PC-3 (cell line): ENCODE results near the gene CAPN7. TPM values are rescaled to one million over a fixed set of nuclear protein-coding genes. Genes with fewer than 3 reads are reported as not detected.

Source experiments
- ATAC-seq: fragments of 200-7000 bp; cut with Tn5 transposase; 2 replicates; pipeline ENCODE4 v1.9.1; 2020; ENCODE audit warnings: mild to moderate bottlenecking, moderate library complexity
- BruUV-seq: library from RNA; stranded (reverse); fragments of 400-500 nt; replicated peaks from 2 replicates; lab custom pipeline; 2021; lab: Mats Ljungman, UMichigan
- CTCF ChIA-PET: fragments of 300-600 bp; sonication (Branson Sonifier 250); formaldehyde crosslinking; loops from one replicate; lab custom pipeline; 2022; ENCODE audit warnings: antibody characterized with exemption; lab: Charles Lee
- POLR2A ChIA-PET: fragments of 300-600 bp; sonication (Branson Sonifier 250); formaldehyde crosslinking; loops from one replicate; lab custom pipeline; 2022; ENCODE audit warnings: antibody characterized with exemption; ENCODE audit not compliant: unreplicated experiment; lab: Charles Lee
- DNase-seq: peaks from one replicate; pipeline ENCODE4 v3.0.0-alpha.2; 2015
- H2AFZ ChIP-seq: fragments of 300-600 bp; sonication (generic); 2 replicates; pipeline ENCODE4 v1.6.0; 2016; ENCODE audit warnings: antibody characterized with exemption, low read length
- H3F3A ChIP-seq: fragments of 300-600 bp; sonication (generic); one replicate; pipeline ENCODE4 v1.6.0; 2017; ENCODE audit warnings: antibody characterized with exemption, low read length, control low read depth, mild to moderate bottlenecking; ENCODE audit not compliant: unreplicated experiment
- H3K27ac ChIP-seq: fragments of 300-600 bp; sonication (generic); 2 replicates; pipeline ENCODE4 v1.5.1; 2016; ENCODE audit warnings: mild to moderate bottlenecking, low read length
- H3K27me3 ChIP-seq: fragments of 300-600 bp; sonication (generic); 2 replicates; pipeline ENCODE4 v1.6.1; 2016; ENCODE audit warnings: low read length, mixed read lengths
- H3K36me3 ChIP-seq: fragments of 300-600 bp; sonication (generic); 2 replicates; pipeline ENCODE4 v1.6.1; 2016; ENCODE audit warnings: low read depth, mixed run types, low read length, mixed read lengths
- H3K4me1 ChIP-seq: fragments of 300-600 bp; sonication (generic); 2 replicates; pipeline ENCODE4 v1.5.1; 2016; ENCODE audit warnings: low read length; ENCODE audit not compliant: insufficient read depth
- H3K4me2 ChIP-seq: fragments of 300-600 bp; sonication (generic); 2 replicates; pipeline ENCODE4 v1.6.0; 2016; ENCODE audit warnings: low read length
- H3K4me3 ChIP-seq: fragments of 300-600 bp; sonication (generic); 2 replicates; pipeline ENCODE4 v1.5.1; 2016; ENCODE audit warnings: mild to moderate bottlenecking, low read length, mixed read lengths
- H3K79me2 ChIP-seq: fragments of 300-600 bp; sonication (generic); 2 replicates; pipeline ENCODE4 v1.6.1; 2017; ENCODE audit warnings: low read length, mixed read lengths
- H3K9ac ChIP-seq: fragments of 300-600 bp; sonication (generic); 2 replicates; pipeline ENCODE4 v1.6.0; 2016; ENCODE audit warnings: mild to moderate bottlenecking, low read length
- H3K9me2 ChIP-seq: fragments of 300-600 bp; sonication (generic); replicated peaks from 2 replicates; pipeline ENCODE4 v1.6.1; 2016; ENCODE audit warnings: mixed run types, low read length, mixed read lengths
- H3K9me3 ChIP-seq: fragments of 300-600 bp; sonication (generic); 2 replicates; pipeline ENCODE4 v1.6.1; 2016; ENCODE audit warnings: low read length, mixed read lengths
- H4K20me1 ChIP-seq: fragments of 300-600 bp; sonication (generic); 2 replicates; pipeline ENCODE4 v1.6.1; 2016; ENCODE audit warnings: low read length, mixed read lengths
- EZH2 ChIP-seq: fragments of 300-600 bp; sonication (generic); IDR thresholded peaks from one replicate; pipeline ENCODE4 v1.6.1; 2017; ENCODE audit warnings: antibody characterized with exemption, mild to moderate bottlenecking, low read length; ENCODE audit not compliant: unreplicated experiment
- EZH2phosphoT487 ChIP-seq: fragments of 300-600 bp; sonication (generic); IDR thresholded peaks from 2 replicates; pipeline ENCODE4 v1.6.1; 2018; ENCODE audit warnings: mild to moderate bottlenecking, antibody characterized with exemption, low read length, borderline replicate concordance
- intact Hi-C: fragments of 100-400 bp; cut with micrococcal nuclease; formaldehyde crosslinking; loops from 2 replicates; pipeline ENCODE4 v1.9.0; 2023
- total RNA-seq: library from RNA; depleted of rRNA; stranded (reverse); fragments of >200 nt; gene quantifications from 2 replicates; pipeline ENCODE4 v1.2.3, GENCODE V29; 2014
- TF ChIP-seq, protein P1 (sequence below): fragments of 300-600 bp; sonication (generic); conservative IDR thresholded peaks from 2 replicates; pipeline ENCODE4 v1.5.1; 2017; ENCODE audit warnings: antibody characterized with exemption, low read depth, mild to moderate bottlenecking, low read length

Gene CAPN7
- total RNA-seq, 1 experiment from 2014 or later, result 32.7 TPM

DNA sequence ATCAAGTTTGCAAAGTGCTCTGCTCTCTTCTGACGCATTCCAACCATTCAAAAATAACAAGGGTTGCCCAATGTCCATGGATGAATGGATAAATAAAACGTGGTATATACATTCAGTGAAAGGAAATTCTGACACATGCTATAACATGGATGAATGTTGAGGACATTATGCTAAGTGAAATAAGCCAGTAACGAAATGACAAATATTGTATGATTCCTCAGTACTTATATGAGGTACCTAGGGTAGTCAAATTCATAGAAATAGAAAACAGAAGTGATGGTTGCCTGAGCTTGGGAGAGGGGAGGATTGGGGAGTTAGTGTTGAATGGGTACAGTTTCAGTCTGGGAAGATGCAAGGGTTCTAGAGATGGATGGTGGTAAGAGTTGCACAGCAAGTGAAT, 92.5 kb downstream of the CAPN7 start:
- no peak overlapping the region for H3K4me2 ChIP-seq
- no peak overlapping the region for H2AFZ ChIP-seq
- POLR2A ChIA-PET, result no interaction called here
- CTCF ChIA-PET, result no interaction called here
- BruUV-seq, result no TSS peak
- H3K79me2 ChIP-seq, result no peaks in the 10 kb centered on the region
- intact Hi-C loops, result no loop called here
- no peak overlapping the region for H3K4me3 ChIP-seq
- no peaks in the 10 kb centered on the region for H4K20me1 ChIP-seq
- H3K4me1 ChIP-seq, result peaks cover 16% of the 10 kb centered on the region
- no peak for ATAC-seq
- H3K36me3 ChIP-seq, result peaks cover 18% of the 10 kb centered on the region
- H3K9ac ChIP-seq, result no peak overlapping the region
- no peak overlapping the region for H3K27ac ChIP-seq
- H3K27me3 ChIP-seq, result no peaks in the 10 kb centered on the region
- H3K9me2 ChIP-seq, result no peaks in the 10 kb centered on the region
- no peak for DNase-seq
- TF ChIP-seq EZH2phosphoT487 (no peak), EZH2 (no peak)
- TF ChIP-seq, protein P1, sequence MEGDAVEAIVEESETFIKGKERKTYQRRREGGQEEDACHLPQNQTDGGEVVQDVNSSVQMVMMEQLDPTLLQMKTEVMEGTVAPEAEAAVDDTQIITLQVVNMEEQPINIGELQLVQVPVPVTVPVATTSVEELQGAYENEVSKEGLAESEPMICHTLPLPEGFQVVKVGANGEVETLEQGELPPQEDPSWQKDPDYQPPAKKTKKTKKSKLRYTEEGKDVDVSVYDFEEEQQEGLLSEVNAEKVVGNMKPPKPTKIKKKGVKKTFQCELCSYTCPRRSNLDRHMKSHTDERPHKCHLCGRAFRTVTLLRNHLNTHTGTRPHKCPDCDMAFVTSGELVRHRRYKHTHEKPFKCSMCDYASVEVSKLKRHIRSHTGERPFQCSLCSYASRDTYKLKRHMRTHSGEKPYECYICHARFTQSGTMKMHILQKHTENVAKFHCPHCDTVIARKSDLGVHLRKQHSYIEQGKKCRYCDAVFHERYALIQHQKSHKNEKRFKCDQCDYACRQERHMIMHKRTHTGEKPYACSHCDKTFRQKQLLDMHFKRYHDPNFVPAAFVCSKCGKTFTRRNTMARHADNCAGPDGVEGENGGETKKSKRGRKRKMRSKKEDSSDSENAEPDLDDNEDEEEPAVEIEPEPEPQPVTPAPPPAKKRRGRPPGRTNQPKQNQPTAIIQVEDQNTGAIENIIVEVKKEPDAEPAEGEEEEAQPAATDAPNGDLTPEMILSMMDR, result no peak
- no peaks in the 10 kb centered on the region for H3K9me3 ChIP-seq
- no peaks in the 10 kb centered on the region for H3F3A ChIP-seq

DNA sequence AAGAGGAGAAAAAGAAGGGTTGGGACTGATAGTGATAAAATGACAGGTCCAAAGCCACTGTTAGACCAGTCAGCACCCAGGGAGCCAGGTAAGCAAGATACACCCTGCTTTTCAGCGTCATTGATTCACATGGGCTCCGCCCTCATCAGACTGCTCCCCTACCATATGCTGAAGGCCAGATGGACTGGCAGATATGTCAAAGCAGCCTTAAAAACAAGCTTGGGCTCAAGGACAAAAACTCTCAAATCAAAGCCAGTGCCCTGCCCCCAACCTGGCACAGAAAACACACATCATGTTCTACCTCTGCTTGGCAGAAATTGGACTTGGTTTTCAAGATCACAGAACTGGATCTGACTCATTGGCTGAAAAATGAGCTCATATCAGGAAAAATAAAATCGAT, 93.0 kb downstream of the CAPN7 start:
- no peaks in the 10 kb centered on the region for H3F3A ChIP-seq
- H4K20me1 ChIP-seq, result no peaks in the 10 kb centered on the region
- intact Hi-C loops, result no loop called here
- no peaks in the 10 kb centered on the region for H3K9me3 ChIP-seq
- ATAC-seq, result no peak
- POLR2A ChIA-PET, result no interaction called here
- H3K9ac ChIP-seq, result no peak overlapping the region
- no TSS peak for BruUV-seq
- H3K36me3 ChIP-seq, result peaks cover 18% of the 10 kb centered on the region
- H3K79me2 ChIP-seq, result no peaks in the 10 kb centered on the region
- CTCF ChIA-PET, result no interaction called here
- peaks cover 16% of the 10 kb centered on the region for H3K4me1 ChIP-seq
- DNase-seq, result no peak
- H3K4me3 ChIP-seq, result no peak overlapping the region
- no peak overlapping the region for H3K4me2 ChIP-seq
- no peak for TF ChIP-seq EZH2
- TF ChIP-seq, protein P1, result no peak
- TF ChIP-seq EZH2phosphoT487, result no peak
- H2AFZ ChIP-seq, result no peak overlapping the region
- H3K27me3 ChIP-seq, result no peaks in the 10 kb centered on the region
- no peak overlapping the region for H3K27ac ChIP-seq
- no peaks in the 10 kb centered on the region for H3K9me2 ChIP-seq

DNA sequence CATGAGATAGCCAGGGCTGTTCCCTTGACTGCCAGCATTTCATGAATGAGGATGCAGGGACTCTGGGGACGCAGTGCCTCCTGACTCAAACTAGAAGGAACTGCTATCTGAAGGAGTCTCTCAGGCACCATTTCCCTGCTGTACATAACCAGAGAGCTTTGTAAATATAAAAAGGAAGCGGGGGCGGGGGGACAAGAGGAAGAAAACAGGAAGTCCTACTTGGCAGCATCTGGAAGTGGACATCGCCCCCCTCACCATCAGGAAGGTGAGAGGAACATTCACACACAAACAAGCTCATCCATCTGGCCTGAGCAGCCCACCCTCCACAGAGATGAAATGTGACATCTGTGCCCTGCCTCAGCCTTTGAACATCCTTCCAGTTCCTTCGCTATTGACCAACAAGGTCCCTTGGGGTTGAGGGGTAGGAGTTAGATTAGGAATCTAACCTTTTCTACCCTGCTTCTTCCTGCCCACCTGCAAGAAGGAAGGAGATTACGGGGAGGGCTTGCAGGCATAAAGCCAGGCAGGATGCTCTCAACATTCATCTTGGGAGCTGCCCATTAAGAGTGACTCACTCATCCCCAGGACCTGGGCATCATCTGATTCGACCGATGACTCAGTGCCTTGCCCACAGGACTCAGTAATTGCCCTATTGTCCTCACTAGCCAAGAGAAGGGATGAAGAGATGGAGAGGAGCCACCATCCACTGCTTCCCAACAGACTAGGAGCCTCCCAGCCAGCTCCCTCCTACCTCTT, 94.5 kb downstream of the CAPN7 start:
- H4K20me1 ChIP-seq, result no peaks in the 10 kb centered on the region
- peak; percentile 99 for ATAC-seq
- no TSS peak for BruUV-seq
- no peaks in the 10 kb centered on the region for H3K79me2 ChIP-seq
- H3K9ac ChIP-seq, result no peak overlapping the region
- H3K9me2 ChIP-seq, result no peaks in the 10 kb centered on the region
- intact Hi-C loops, result no loop called here
- H3K36me3 ChIP-seq, result peaks cover 18% of the 10 kb centered on the region
- H3K4me2 ChIP-seq, result peak overlapping the region; percentile 10
- ChIA-PET CTCF (interaction anchor here (0.6 kb wide), 1 partner anchor 66 kb away, joined by 3 read pairs; no protein-coding TSS in a partner anchor), POLR2A (no interaction called here)
- H3F3A ChIP-seq, result no peaks in the 10 kb centered on the region
- no peaks in the 10 kb centered on the region for H3K27me3 ChIP-seq
- no peak overlapping the region for H3K4me3 ChIP-seq
- H3K27ac ChIP-seq, result peak overlapping the region; percentile 55
- DNase-seq, result peak; percentile 93
- TF ChIP-seq EZH2, result no peak
- no peak for TF ChIP-seq EZH2phosphoT487
- TF ChIP-seq, protein P1, result no peak
- H2AFZ ChIP-seq, result no peak overlapping the region
- H3K9me3 ChIP-seq, result no peaks in the 10 kb centered on the region
- H3K4me1 ChIP-seq, result peaks cover 21% of the 10 kb centered on the region
